ENCODE measurements around the gene AOX1. TPM values are rescaled to one million over a fixed set of nuclear protein-coding genes. Genes with fewer than 3 reads are reported as not detected.

AOX1 gene
- total RNA-seq: 13.0 and 32.9 TPM in 2 replicates

GRCh38 chr2:200585730-200586643, at the start of gene AOX1:
TSS of gene AOX1 (plus strand) at chr2:200586014. CDS start at chr2:200586109, 95 bp downstream.

Other genes with a start within 250 kb of the AOX1 start
- 22.9 and 24.4 TPM in 2 replicates for gene KCTD18, start 75.9 kb upstream of the AOX1 start, total RNA-seq
- 2.4 and 5.1 TPM in 2 replicates for gene SGO2, start 59.8 kb upstream of the AOX1 start, total RNA-seq
- 629 and 710 TPM in 2 replicates for gene BZW1, start 225.9 kb downstream of the AOX1 start, total RNA-seq